Neural progenitor cell (in vitro differentiated cells): ENCODE data around the gene FRMPD4. TPM values are rescaled to one million over a fixed set of nuclear protein-coding genes. Genes with fewer than 3 reads are reported as not detected.

Source experiments
- DNase-seq: peaks from one replicate; pipeline ENCODE4 v3.0.0-alpha.2; 2016; ENCODE audit warnings: low spot score
- H2AFZ ChIP-seq: fragments of 200-600 bp; sonication (generic); replicated peaks from 2 replicates; pipeline ENCODE4 v1.6.1; 2016; ENCODE audit warnings: antibody characterized with exemption
- H3F3A ChIP-seq: fragments of 200-600 bp; sonication (generic); 2 replicates; pipeline ENCODE4 v1.6.1; 2016; ENCODE audit warnings: antibody characterized with exemption, low read depth
- H3K27ac ChIP-seq: fragments of 200-600 bp; sonication (generic); 2 replicates; pipeline ENCODE4 v1.5.1; 2016; ENCODE audit warnings: mild to moderate bottlenecking
- H3K27me3 ChIP-seq: fragments of 200-600 bp; sonication (generic); 2 replicates; pipeline ENCODE4 v1.6.1; 2016; ENCODE audit warnings: mild to moderate bottlenecking, moderate library complexity
- H3K36me3 ChIP-seq: fragments of 200-600 bp; sonication (generic); 2 replicates; pipeline ENCODE4 v1.5.1; 2016
- H3K4me1 ChIP-seq: fragments of 200-600 bp; sonication (generic); 2 replicates; pipeline ENCODE4 v1.6.1; 2016; ENCODE audit warnings: mixed run types
- H3K4me2 ChIP-seq: fragments of 200-600 bp; sonication (generic); 2 replicates; pipeline ENCODE4 v1.6.1; 2016
- H3K4me3 ChIP-seq: fragments of 200-600 bp; sonication (generic); 2 replicates; pipeline ENCODE4 v1.5.1; 2016
- H3K79me2 ChIP-seq: fragments of 200-600 bp; sonication (generic); 2 replicates; pipeline ENCODE4 v1.6.1; 2016; ENCODE audit warnings: low read depth
- H3K9ac ChIP-seq: fragments of 200-600 bp; sonication (generic); 2 replicates; pipeline ENCODE4 v1.6.1; 2016
- H3K9me3 ChIP-seq: fragments of 200-600 bp; sonication (generic); 2 replicates; pipeline ENCODE4 v1.5.1; 2016; ENCODE audit warnings: low read depth
- H4K20me1 ChIP-seq: fragments of 200-600 bp; sonication (generic); 2 replicates; pipeline ENCODE4 v1.6.1; 2016; ENCODE audit warnings: low read depth
- H3K27ac Mint-ChIP-seq: 3 replicates; pipeline ENCODE4 v1.8.0; 2021; ENCODE audit warnings: mixed read lengths
- H3K27me3 Mint-ChIP-seq: 2 replicates; pipeline ENCODE4 v1.8.0; 2022; ENCODE audit warnings: low read depth, mild to moderate bottlenecking, inconsistent platforms, moderate library complexity, mixed read lengths; ENCODE audit not compliant: insufficient read depth
- H3K36me3 Mint-ChIP-seq: 3 replicates; pipeline ENCODE4 v1.8.0; 2021; ENCODE audit warnings: mixed read lengths
- H3K4me1 Mint-ChIP-seq: 3 replicates; pipeline ENCODE4 v1.8.0; 2021; ENCODE audit warnings: mixed read lengths
- H3K4me3 Mint-ChIP-seq: 3 replicates; pipeline ENCODE4 v1.8.0; 2021; ENCODE audit warnings: mild to moderate bottlenecking, moderate library complexity, mixed read lengths
- H3K9me3 Mint-ChIP-seq: 3 replicates; pipeline ENCODE4 v1.8.0; 2020; ENCODE audit warnings: mixed read lengths
- CTCF ChIP-seq: fragments of 200-600 bp; sonication (generic); IDR thresholded peaks from 2 replicates; pipeline ENCODE4 v1.5.1; 2017; ENCODE audit warnings: antibody characterized with exemption, mild to moderate bottlenecking
- EZH2 ChIP-seq: fragments of 200-600 bp; sonication (generic); IDR thresholded peaks from 2 replicates; pipeline ENCODE4 v1.6.1; 2017; ENCODE audit warnings: antibody characterized with exemption, mild to moderate bottlenecking, moderate library complexity
- EZH2phosphoT487 ChIP-seq: fragments of 200-600 bp; sonication (generic); IDR thresholded peaks from 2 replicates; pipeline ENCODE4 v1.6.1; 2017; ENCODE audit warnings: antibody characterized with exemption
- total RNA-seq: library from RNA; depleted of rRNA; stranded (reverse); fragments of >200 nt; gene quantifications from 2 replicates; pipeline ENCODE4 v1.2.3, GENCODE V29; 2015; ENCODE audit warnings: low replicate concordance

The FRMPD4 gene
- total RNA-seq, 1 donor from 2014 or later: not detected

- peaks cover 3% of the 10 kb centered on the region for H3K9me3 Mint-ChIP-seq
- H3K27ac Mint-ChIP-seq: no peak overlapping the region
- no peaks in the 10 kb centered on the region for H3K4me1 Mint-ChIP-seq
Observed at GRCh38 chrX:12471061-12471460, 332.8 kb downstream of the FRMPD4 start.

GRCh38 chrX:12480956-12481355 is 342.7 kb downstream of the FRMPD4 start:
- H3K27ac ChIP-seq: no peak overlapping the region
- no peaks in the 10 kb centered on the region for H3K36me3 ChIP-seq
- no peaks in the 10 kb centered on the region for H3K27me3 ChIP-seq
- TF ChIP-seq EZH2phosphoT487 (no peak), CTCF (no peak), EZH2 (no peak)
- no peak overlapping the region for H3K4me2 ChIP-seq
- H3K9me3 ChIP-seq: no peaks in the 10 kb centered on the region
- no peaks in the 10 kb centered on the region for H3K4me1 Mint-ChIP-seq
- no peaks in the 10 kb centered on the region for H3K36me3 Mint-ChIP-seq
- H3K4me1 ChIP-seq: no peaks in the 10 kb centered on the region
- no peak overlapping the region for H2AFZ ChIP-seq
- H3K4me3 Mint-ChIP-seq: no peak overlapping the region
- H3F3A ChIP-seq: no peaks in the 10 kb centered on the region
- no peak overlapping the region for H3K9ac ChIP-seq
- no peaks in the 10 kb centered on the region for H4K20me1 ChIP-seq
- peaks cover 2% of the 10 kb centered on the region for H3K9me3 Mint-ChIP-seq
- no peaks in the 10 kb centered on the region for H3K27me3 Mint-ChIP-seq
- no peak overlapping the region for H3K27ac Mint-ChIP-seq
- DNase-seq: no peak
- H3K4me3 ChIP-seq: no peak overlapping the region
- H3K79me2 ChIP-seq: no peaks in the 10 kb centered on the region

More at GRCh38 chrX:12471061-12471460, 332.8 kb downstream of the FRMPD4 start:
- Histone ChIP-seq H3K79me2 (no peaks in the 10 kb centered on the region), H3F3A (no peaks in the 10 kb centered on the region), H3K4me3 (no peak overlapping the region), H3K4me2 (no peak overlapping the region), H3K36me3 (no peaks in the 10 kb centered on the region), H3K9me3 (no peaks in the 10 kb centered on the region), H3K27me3 (no peaks in the 10 kb centered on the region), H3K4me1 (no peaks in the 10 kb centered on the region), H3K27ac (no peak overlapping the region), H4K20me1 (no peaks in the 10 kb centered on the region), H3K9ac (no peak overlapping the region), H2AFZ (no peak overlapping the region)
- no peak for DNase-seq
- Mint-ChIP-seq H3K4me3 (no peak overlapping the region), H3K36me3 (no peaks in the 10 kb centered on the region), H3K27me3 (peaks cover 4% of the 10 kb centered on the region)
- TF ChIP-seq CTCF: no peak
- TF ChIP-seq EZH2phosphoT487: no peak
- TF ChIP-seq EZH2: no peak

- no peaks in the 10 kb centered on the region for H3F3A ChIP-seq
- H3K9me3 ChIP-seq: no peaks in the 10 kb centered on the region
- H3K36me3 ChIP-seq: no peaks in the 10 kb centered on the region
- no peak for DNase-seq
- H3K4me3 ChIP-seq: no peak overlapping the region
- Mint-ChIP-seq H3K27ac (no peak overlapping the region), H3K4me3 (no peak overlapping the region), H3K9me3 (no peaks in the 10 kb centered on the region), H3K4me1 (no peaks in the 10 kb centered on the region), H3K36me3 (no peaks in the 10 kb centered on the region), H3K27me3 (no peaks in the 10 kb centered on the region)
- H3K4me2 ChIP-seq: no peak overlapping the region
- no peak for TF ChIP-seq EZH2
- no peak for TF ChIP-seq EZH2phosphoT487
- TF ChIP-seq CTCF: no peak
- H4K20me1 ChIP-seq: no peaks in the 10 kb centered on the region
- no peaks in the 10 kb centered on the region for H3K27me3 ChIP-seq
- no peaks in the 10 kb centered on the region for H3K79me2 ChIP-seq
- H2AFZ ChIP-seq: no peak overlapping the region
- H3K9ac ChIP-seq: no peak overlapping the region
- H3K4me1 ChIP-seq: no peaks in the 10 kb centered on the region
- H3K27ac ChIP-seq: no peak overlapping the region
Observed at GRCh38 chrX:12488220-12488619, 349.9 kb downstream of the FRMPD4 start.
